Measurements from ENCODE around the gene SELENOS.

- peak; percentile 98 for TF ChIP-seq CTCF (IDR thresholded peaks at IDR 0.05; ENCODE audit: poor library complexity, severe bottlenecking)
- TF ChIP-seq POLR2AphosphoS5 (IDR thresholded peaks at IDR 0.05): no peak
- no peak for TF ChIP-seq TAF1 (IDR thresholded peaks at IDR 0.05; ENCODE audit: low read depth)
- TF ChIP-seq REST (IDR thresholded peaks at IDR 0.05; ENCODE audit: borderline replicate concordance): no peak
Observed at GRCh38 chr15:101258238-101259144, 18.8 kb downstream of the SELENOS start.
